ENCODE data around the gene ARMC2. TPM values are rescaled to one million over a fixed set of nuclear protein-coding genes. Genes with fewer than 3 reads are reported as not detected.

ARMC2 gene
- polyA plus RNA-seq, 1 of the 3 experiments (the other 2 are of a cell fraction): 2.4 TPM

DNA sequence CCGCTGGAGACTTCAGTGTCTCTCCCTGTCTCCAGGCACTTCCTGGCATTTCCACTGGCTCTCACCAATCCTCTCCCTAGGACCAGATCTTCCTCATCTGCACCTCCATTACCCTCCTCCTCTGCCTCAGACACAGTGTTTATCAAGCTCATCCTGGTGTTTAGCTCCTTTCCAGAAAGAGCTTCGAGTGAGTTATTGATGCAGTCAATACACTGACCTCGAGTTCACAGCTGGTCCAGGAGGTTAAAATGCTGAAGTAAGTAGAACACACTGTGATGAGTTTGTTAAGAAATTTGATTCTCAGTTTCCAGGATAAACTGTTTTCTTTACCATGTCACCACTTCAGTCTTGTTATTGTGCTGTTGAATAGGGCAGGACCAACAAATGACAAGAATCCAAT, 42.1 kb upstream of the ARMC2 start (continued):
- TF ChIP-seq, protein P1, sequence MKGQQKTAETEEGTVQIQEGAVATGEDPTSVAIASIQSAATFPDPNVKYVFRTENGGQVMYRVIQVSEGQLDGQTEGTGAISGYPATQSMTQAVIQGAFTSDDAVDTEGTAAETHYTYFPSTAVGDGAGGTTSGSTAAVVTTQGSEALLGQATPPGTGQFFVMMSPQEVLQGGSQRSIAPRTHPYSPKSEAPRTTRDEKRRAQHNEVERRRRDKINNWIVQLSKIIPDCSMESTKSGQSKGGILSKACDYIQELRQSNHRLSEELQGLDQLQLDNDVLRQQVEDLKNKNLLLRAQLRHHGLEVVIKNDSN (IDR thresholded peaks at IDR 0.05; ENCODE audit: borderline replicate concordance, low read depth): no peak

GRCh38 chr6:108806665-108807064, 41.6 kb upstream of the ARMC2 start:
- Histone ChIP-seq H3K4me3 (ENCODE audit: low read depth in 2 of 2, low read length in 1 of 2) (no peak overlapping the region), H3K27ac (ENCODE audit: low read depth in 2 of 2, low read length in 1 of 2) (no peak overlapping the region; a peak in 2 of 4 replicates), H3K36me3 (replicated peaks in 1 of 2; ENCODE audit: control insufficient read depth in 1 of 2, insufficient read depth in 2 of 2, low read length in 1 of 2) (no peaks in the 10 kb centered on the region), H3K9me3 (no peaks in the 10 kb centered on the region), H2AFZ (ENCODE audit: low read depth) (no peak overlapping the region), H3K4me1 (ENCODE audit: control insufficient read depth in 1 of 2, insufficient read depth in 2 of 2, low read depth in 1 of 2, low read length in 1 of 2) (peaks cover 0 to 28% of the 10 kb centered on the region in 2 experiments; a peak in 1 of 4 replicates), H3K79me2 (ENCODE audit: insufficient read depth) (no peaks in the 10 kb centered on the region), H3K27me3 (ENCODE audit: insufficient read depth) (no peaks in the 10 kb centered on the region), H4K20me1 (ENCODE audit: insufficient read depth) (no peaks in the 10 kb centered on the region), H3K9ac (no peak overlapping the region), H3K9me2 (no peaks in the 10 kb centered on the region), H3F3A (replicated peaks; ENCODE audit: insufficient read depth) (no peaks in the 10 kb centered on the region), H3K4me2 (no peak overlapping the region)
- TF ChIP-seq RAD21 (IDR thresholded peaks at IDR 0.05; ENCODE audit: low read length) (no peak), SIN3A (IDR thresholded peaks at IDR 0.05; ENCODE audit: borderline replicate concordance, low read depth, low read length) (no peak), EZH2phosphoT487 (IDR thresholded peaks at IDR 0.05; ENCODE audit: borderline replicate concordance, low read depth) (no peak), TAF1 (IDR thresholded peaks at IDR 0.05; ENCODE audit: borderline replicate concordance, low read depth, low read length) (no peak)
- TF ChIP-seq, protein P2, sequence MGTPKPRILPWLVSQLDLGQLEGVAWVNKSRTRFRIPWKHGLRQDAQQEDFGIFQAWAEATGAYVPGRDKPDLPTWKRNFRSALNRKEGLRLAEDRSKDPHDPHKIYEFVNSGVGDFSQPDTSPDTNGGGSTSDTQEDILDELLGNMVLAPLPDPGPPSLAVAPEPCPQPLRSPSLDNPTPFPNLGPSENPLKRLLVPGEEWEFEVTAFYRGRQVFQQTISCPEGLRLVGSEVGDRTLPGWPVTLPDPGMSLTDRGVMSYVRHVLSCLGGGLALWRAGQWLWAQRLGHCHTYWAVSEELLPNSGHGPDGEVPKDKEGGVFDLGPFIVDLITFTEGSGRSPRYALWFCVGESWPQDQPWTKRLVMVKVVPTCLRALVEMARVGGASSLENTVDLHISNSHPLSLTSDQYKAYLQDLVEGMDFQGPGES (IDR thresholded peaks at IDR 0.05; ENCODE audit: low read depth, low read length): no peak
- DNase-seq: no peak
- CTCF ChIA-PET: interaction anchor here (1.1 to 1.7 kb wide), 4 partner anchors 22 to 86 kb away, joined by 3 to 6 read pairs (median 4); no protein-coding TSS in a partner anchor
- 93% methylated on average over 4 of the region's 4 CpGs for WGBS (ENCODE audit: low lambda C conversion rate)
- POLR2A ChIA-PET: no interaction called here

DNA sequence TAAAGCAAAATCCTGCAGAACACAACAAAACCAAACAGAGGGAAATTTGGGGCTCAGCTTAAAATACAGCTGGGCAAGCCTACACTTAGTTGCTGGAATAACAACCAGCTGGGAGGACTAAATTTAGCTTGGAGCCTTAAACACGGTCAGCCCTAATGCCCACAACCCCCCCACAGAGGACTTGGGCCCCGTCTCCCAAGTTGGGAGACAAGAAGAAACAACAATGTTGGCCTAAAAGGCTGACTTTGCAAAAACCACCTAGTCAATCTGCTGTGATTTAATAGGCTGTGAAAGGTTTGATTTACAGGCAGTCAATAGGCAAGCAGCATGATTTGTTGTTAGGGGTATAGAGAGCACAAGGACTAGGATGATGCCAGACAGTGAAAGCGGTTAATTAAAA, 40.3 kb upstream of the ARMC2 start:
- no peak overlapping the region for H3K9ac ChIP-seq
- 64% methylated on average over 3 of the region's 3 CpGs for WGBS (ENCODE audit: low lambda C conversion rate)
- no peak overlapping the region for H3K4me3 ChIP-seq (ENCODE audit: low read depth in 2 of 2, low read length in 1 of 2)
- DNase-seq: no peak
- H3K4me2 ChIP-seq: no peak overlapping the region
- TF ChIP-seq YY1 (IDR thresholded peaks at IDR 0.05; ENCODE audit: low read depth) (no peak), EP300 (IDR thresholded peaks at IDR 0.05; ENCODE audit: borderline replicate concordance in 1 of 2, low read depth in 1 of 2, low read length in 1 of 2) (no peak), POLR2AphosphoS5 (IDR thresholded peaks at IDR 0.05; ENCODE audit: low read depth, low read length) (no peak)
- TF ChIP-seq, protein P1 (IDR thresholded peaks at IDR 0.05; ENCODE audit: borderline replicate concordance, low read depth): no peak
- H3K36me3 ChIP-seq (replicated peaks in 1 of 2; ENCODE audit: control insufficient read depth in 1 of 2, insufficient read depth in 2 of 2, low read length in 1 of 2): no peaks in the 10 kb centered on the region
- H3K79me2 ChIP-seq (ENCODE audit: insufficient read depth): no peaks in the 10 kb centered on the region
- ChIA-PET POLR2A (no interaction called here), CTCF (interaction anchor here (1.1 kb wide), 1 partner anchor 23 kb away, joined by 3 read pairs; no protein-coding TSS in a partner anchor)
- H3K27ac ChIP-seq (ENCODE audit: low read depth in 2 of 2, low read length in 1 of 2): no peak overlapping the region; a peak in 1 of 4 replicates
- H3K9me3 ChIP-seq: no peaks in the 10 kb centered on the region
- H3K27me3 ChIP-seq (ENCODE audit: insufficient read depth): no peaks in the 10 kb centered on the region
- no peaks in the 10 kb centered on the region for H3K9me2 ChIP-seq
- H2AFZ ChIP-seq (ENCODE audit: low read depth): no peak overlapping the region
- peaks cover 0 to 27% of the 10 kb centered on the region in 2 experiments; a peak in 1 of 4 replicates for H3K4me1 ChIP-seq (ENCODE audit: control insufficient read depth in 1 of 2, insufficient read depth in 2 of 2, low read depth in 1 of 2, low read length in 1 of 2)
- H3F3A ChIP-seq (replicated peaks; ENCODE audit: insufficient read depth): no peaks in the 10 kb centered on the region
- no peaks in the 10 kb centered on the region for H4K20me1 ChIP-seq (ENCODE audit: insufficient read depth)
